GM18505 (cell line): ENCODE results near the gene HK1.
"Not testable (repeated sequence)": the region's sequence is repeated elsewhere in the genome, so short reads cannot be mapped to it uniquely, and the experiment has no call there.

Experiments
- ATAC-seq: cut with Tn5 transposase; IDR thresholded peaks from one replicate; pipeline ENCODE4 v1.9.1; 2021; ENCODE audit not compliant: unreplicated experiment
- POLR2A ChIP-seq: IDR thresholded peaks from 4 replicates; pipeline ENCODE4 v1.6.1; 2011; ENCODE audit warnings: borderline replicate concordance; ENCODE audit not compliant: insufficient read depth, insufficient read length; ENCODE audit errors: extremely low read depth

HK1 gene

GRCh38 chr10:69268761-69269416, 9.4 kb upstream of the HK1 start:
- no peak for TF ChIP-seq POLR2A
- ATAC-seq = no peak

DNA sequence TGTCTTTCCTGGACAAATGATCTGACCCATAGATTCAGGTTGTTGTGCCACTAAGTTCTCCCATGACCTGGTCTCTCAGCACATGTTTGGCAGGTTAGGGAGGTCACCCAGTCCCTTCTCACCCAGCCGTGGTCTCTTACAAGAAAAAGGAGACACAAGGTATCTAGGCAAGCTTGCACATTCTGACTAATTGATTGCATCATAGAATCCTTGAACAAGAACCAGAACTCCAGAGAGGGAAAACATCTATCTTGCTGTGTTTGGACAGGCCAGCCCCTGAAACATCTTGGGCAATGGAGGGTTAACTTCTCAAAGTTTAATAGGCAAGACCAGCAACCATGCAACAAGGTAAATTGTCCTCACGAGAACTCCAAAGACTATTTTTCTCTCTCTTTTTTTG, 8.5 kb upstream of the HK1 start:
- no peak for TF ChIP-seq POLR2A
- ATAC-seq = no peak

DNA sequence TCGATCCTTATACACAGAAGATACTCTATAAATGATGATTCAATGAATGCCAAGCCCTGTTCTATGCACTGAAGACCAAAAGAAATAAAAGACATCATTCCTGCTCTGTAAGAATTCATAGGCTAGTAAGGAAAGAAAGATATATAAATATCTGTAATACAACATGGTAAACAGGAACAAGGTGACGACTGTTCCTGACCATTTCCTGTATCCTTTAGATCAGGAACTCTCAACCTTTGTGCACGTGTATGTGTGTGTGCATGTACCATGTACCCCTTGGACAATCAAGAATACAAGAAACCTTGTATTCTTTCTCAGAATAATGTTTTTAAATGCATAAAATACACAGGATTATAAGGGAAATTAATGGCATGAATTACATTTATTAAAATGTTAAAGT, 7.3 kb upstream of the HK1 start:
- ATAC-seq = no peak
- no peak for TF ChIP-seq POLR2A

GRCh38 chr10:69272624-69273023, 5.7 kb upstream of the HK1 start:
- TF ChIP-seq POLR2A = no peak
- no peak for ATAC-seq

DNA sequence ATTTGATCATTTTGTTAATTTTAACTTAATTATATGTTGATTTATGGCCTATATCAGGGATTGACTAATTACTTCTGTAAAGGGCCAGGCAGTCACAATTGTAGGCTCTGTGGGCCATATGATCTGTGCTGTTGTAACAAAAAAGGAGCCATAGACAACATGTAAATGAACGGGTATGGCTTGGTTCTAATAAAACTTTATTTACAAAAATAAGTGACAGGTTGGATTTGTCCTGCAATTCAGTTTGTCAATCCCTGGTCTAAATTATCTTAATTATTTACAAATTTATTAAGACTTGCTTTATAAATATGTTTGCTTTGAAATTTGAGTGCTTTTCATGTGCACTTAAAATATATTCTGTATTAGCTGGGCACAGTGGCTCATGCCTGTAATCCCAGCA, 2.9 kb upstream of the HK1 start:
- no peak for TF ChIP-seq POLR2A
- ATAC-seq = no peak

- ATAC-seq = no peak
- no peak for TF ChIP-seq POLR2A
Observed at GRCh38 chr10:69276503-69276902, 1.8 kb upstream of the HK1 start.

- ATAC-seq = no peak
- TF ChIP-seq POLR2A = no peak
Observed at GRCh38 chr10:69279110-69279509, 814 bp downstream of the HK1 start.

GRCh38 chr10:69281507-69282413, 3.5 kb downstream of the HK1 start:
- ATAC-seq = no peak
- TF ChIP-seq POLR2A = no peak

GRCh38 chr10:69284402-69284801, 6.1 kb downstream of the HK1 start:
- not testable (repeated sequence) for ATAC-seq

- no peak for ATAC-seq
- TF ChIP-seq POLR2A = no peak
Observed at GRCh38 chr10:69285699-69286098, 7.4 kb downstream of the HK1 start.

DNA sequence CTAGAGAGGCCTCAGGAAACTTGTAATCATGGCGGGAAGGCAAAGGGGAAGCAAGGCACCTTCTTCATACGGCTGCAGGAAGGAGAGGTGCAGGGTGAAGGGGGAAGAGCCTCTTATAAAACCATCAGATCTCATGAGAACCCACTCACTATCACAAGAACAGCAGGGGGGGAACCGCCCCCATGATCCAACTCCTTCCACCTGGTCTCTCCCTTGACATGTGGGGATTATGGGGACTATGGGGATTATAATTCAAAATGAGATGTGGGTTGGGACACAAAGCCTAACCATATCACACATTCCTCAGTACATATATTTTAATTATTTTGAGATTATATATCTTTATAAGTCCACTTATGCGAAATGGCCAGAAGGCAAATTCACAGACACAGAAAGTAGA, 8.9 kb downstream of the HK1 start:
- ATAC-seq = no peak
- no peak for TF ChIP-seq POLR2A

DNA sequence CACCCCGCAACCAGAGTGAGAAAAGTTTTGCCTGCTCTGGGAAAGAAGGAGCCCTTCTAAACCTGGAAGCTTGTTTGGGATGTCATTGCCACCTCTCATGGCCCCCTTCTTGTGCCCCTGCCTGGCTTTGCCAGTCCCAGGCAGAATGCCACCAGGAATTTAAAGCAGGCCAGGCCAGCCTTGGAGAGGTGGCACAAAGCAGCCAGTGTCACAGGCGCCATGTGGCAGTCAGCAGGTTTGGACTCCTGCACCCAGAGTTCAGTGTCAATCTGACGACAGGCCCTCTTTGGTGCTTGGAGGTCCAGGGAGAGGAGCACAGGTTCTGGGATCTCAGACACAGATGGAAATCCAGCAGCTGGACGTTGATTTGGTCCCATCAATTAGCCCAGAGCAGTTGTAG, 12.7 kb downstream of the HK1 start:
- TF ChIP-seq POLR2A = no peak
- ATAC-seq = no peak

DNA sequence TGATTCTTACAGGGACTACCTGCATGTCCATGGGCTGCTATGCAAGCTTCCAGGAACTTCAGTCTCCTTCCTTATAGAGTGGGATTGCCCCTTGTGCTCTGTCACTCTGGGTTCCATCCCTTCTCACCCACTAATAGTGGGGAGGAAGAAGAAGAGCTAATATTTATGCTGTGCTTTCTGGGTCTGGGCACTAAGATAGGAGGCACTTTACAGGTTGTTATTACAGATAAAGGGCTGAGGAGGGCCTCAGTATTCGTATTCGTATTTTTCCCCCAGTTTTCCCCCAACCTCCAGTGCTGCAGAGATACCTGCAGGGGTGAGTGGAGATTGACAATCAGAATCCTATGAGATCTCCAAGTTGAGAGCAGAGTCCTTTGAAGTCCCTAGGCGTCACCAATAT, 14.2 kb downstream of the HK1 start:
- no peak for ATAC-seq
- no peak for TF ChIP-seq POLR2A

DNA sequence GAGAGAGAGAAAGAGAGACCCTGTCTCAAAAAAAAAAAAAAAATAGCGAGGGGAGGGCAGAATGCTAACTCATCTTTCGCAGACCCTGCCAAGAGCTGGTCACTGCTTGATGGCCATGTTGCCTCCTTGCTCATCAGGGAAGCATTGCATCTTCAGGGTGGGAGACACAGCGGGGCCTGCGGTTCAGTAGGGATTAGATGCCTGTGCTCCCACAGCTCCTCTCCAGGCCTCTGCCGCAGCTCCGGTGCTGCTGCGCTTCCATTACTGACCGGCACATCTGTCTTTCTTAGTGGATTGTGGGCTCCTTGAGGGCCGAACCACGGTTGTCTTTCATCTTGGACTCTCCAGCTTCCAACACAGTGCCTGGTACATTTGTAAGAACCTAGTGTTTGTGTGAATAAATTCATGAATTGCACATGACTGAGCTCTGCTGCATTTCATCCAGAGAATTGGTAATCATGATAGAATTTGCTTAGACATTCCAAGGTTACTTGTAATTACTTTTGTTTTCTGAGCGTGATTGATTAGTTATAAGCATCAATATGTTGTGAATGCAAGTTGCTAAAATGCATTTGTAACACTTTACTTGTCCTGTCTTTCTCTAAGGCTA, 16.8 kb downstream of the HK1 start:
- TF ChIP-seq POLR2A = no peak
- no peak for ATAC-seq
